ENCODE results near the gene MEOX1. TPM values are rescaled to one million over a fixed set of nuclear protein-coding genes. Genes with fewer than 3 reads are reported as not detected.

Gene MEOX1
- total and polyA plus RNA-seq, 7 donors, result 0.23 to 5.3 (median 2.9) TPM

DNA sequence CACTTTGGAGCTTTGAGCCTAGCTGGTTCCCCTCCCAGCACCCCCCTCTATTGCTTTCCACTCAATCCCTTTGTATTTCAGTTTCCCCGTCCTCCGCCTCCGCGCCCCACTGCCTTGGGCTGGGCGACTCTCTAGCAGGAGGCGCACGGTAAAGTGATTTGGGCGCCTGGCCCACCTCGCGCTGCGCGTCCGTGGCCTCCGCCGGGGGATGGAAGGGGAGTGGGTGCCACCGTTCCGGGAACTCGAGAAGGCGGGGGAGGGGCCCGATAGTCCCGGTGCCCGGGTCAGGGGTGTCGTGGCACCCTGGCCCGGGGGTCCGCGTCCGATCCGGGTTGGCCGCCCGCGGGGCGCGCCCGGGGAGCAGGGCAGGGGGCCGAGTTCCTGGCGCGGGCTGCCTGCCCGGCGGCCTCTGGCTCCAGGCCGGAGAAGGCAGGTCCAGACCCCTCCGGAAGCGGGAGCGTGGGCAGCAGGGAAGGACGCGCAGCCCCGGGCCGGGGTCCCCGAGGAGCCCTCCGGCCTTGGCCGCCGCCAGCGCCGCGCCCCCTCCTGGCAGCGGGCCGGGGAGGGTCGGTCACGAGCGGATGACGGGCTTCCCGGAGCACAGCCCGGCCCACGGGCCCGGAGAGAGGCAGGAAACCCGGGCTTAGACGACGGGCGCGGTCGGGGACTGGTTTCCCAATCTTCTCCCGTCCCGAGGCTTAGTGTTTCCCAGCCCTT lies 15.8 kb downstream of the MEOX1 start:
- peak overlapping the region; percentile 7 to 57 (median 46) for H3K4me3 ChIP-seq
- WGBS, 2 donors, result 4 to 7% methylated on average over 72 of the region's 72 CpGs
- DNase-seq, result peak; percentile 88

GRCh38 chr17:43645450-43645764 lies 16.3 kb downstream of the MEOX1 start:
- H3K4me3 ChIP-seq, result peak overlapping the region in 2 of 4 donors; percentile 52 to 57

More for the DNA sequence above, 15.8 kb downstream of the MEOX1 start:
- Histone ChIP-seq H3K36me3 (no peaks in the 10 kb centered on the region), H3K27ac (peak overlapping the region; percentile 60 to 84 (median 74)), H3K9me3 (no peaks in the 10 kb centered on the region), H3K27me3 (peaks cover 0 to 17% (median 8%) of the 10 kb centered on the region in 3 donors), H3K4me1 (peaks cover 0 to 13% (median 11%) of the 10 kb centered on the region in 4 donors)
- TF ChIP-seq POLR2A (IDR thresholded peaks at IDR 0.05), result no peak
- TF ChIP-seq POLR2AphosphoS5 (IDR thresholded peaks at IDR 0.05), result peak in 2 of 4 donors; percentile 18 to 52
- TF ChIP-seq EP300 (IDR thresholded peaks at IDR 0.05), result no peak
- TF ChIP-seq, protein P1, sequence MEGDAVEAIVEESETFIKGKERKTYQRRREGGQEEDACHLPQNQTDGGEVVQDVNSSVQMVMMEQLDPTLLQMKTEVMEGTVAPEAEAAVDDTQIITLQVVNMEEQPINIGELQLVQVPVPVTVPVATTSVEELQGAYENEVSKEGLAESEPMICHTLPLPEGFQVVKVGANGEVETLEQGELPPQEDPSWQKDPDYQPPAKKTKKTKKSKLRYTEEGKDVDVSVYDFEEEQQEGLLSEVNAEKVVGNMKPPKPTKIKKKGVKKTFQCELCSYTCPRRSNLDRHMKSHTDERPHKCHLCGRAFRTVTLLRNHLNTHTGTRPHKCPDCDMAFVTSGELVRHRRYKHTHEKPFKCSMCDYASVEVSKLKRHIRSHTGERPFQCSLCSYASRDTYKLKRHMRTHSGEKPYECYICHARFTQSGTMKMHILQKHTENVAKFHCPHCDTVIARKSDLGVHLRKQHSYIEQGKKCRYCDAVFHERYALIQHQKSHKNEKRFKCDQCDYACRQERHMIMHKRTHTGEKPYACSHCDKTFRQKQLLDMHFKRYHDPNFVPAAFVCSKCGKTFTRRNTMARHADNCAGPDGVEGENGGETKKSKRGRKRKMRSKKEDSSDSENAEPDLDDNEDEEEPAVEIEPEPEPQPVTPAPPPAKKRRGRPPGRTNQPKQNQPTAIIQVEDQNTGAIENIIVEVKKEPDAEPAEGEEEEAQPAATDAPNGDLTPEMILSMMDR (IDR thresholded peaks at IDR 0.05), result no peak
- intact Hi-C loops (cut with DNase I), result no loop called here

DNA sequence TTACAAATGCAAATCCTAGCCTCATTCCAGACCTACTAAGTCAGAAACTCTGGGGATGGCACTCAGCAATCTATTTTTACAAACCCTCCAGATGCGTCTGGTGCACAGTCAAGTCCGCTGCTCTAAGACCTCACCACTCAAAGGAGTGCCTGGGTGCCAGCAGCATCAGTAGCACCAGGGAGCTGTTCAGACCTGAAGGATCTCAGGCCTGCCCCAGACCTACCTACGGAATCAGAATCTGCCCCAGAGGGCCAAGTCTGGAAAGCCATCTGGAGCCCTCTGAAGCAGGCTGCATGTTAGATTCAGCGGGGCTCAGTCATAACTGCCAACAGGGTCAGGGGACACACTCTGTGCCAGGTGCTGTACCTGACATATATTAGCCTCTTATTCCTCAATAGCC lies 17.6 kb downstream of the MEOX1 start:
- DNase-seq, result no peak
- TF ChIP-seq POLR2A (IDR thresholded peaks at IDR 0.05) (no peak), EP300 (IDR thresholded peaks at IDR 0.05) (no peak), POLR2AphosphoS5 (IDR thresholded peaks at IDR 0.05) (no peak)
- TF ChIP-seq, protein P1 (IDR thresholded peaks at IDR 0.05), result no peak
- peaks cover 0 to 17% (median 8%) of the 10 kb centered on the region in 3 donors for H3K27me3 ChIP-seq
- H3K36me3 ChIP-seq, result no peaks in the 10 kb centered on the region
- peaks cover 0 to 13% (median 11%) of the 10 kb centered on the region in 4 donors for H3K4me1 ChIP-seq
- WGBS, 2 donors, result 69 to 91% methylated on average over 4 of the region's 4 CpGs
- no peak overlapping the region for H3K27ac ChIP-seq
- H3K4me3 ChIP-seq, result no peak overlapping the region
- H3K9me3 ChIP-seq, result no peaks in the 10 kb centered on the region
- intact Hi-C loops (cut with DNase I), result no loop called here

More at GRCh38 chr17:43645450-43645764, 16.3 kb downstream of the MEOX1 start:
- intact Hi-C loops (cut with DNase I), result no loop called here
- Histone ChIP-seq H3K27ac (peak overlapping the region; percentile 60 to 84 (median 74)), H3K36me3 (no peaks in the 10 kb centered on the region), H3K9me3 (no peaks in the 10 kb centered on the region), H3K4me1 (peaks cover 0 to 13% (median 11%) of the 10 kb centered on the region in 4 donors), H3K27me3 (peaks cover 0 to 17% (median 8%) of the 10 kb centered on the region in 3 donors)
- DNase-seq, result no peak
- TF ChIP-seq EP300 (IDR thresholded peaks at IDR 0.05), result no peak
- TF ChIP-seq, protein P1 (IDR thresholded peaks at IDR 0.05), result no peak
- no peak for TF ChIP-seq POLR2AphosphoS5 (IDR thresholded peaks at IDR 0.05)
- 86% methylated on average over 16 of the region's 16 CpGs for WGBS, 2 donors

GRCh38 chr17:43641416-43641815 lies 20.3 kb downstream of the MEOX1 start:
- no peak for DNase-seq
- intact Hi-C loops (cut with DNase I), result no loop called here
- no peaks in the 10 kb centered on the region for H3K36me3 ChIP-seq
- H3K4me3 ChIP-seq, result no peak overlapping the region
- H3K27ac ChIP-seq, result peak overlapping the region in 1 of 4 donors; percentile 4
- peaks cover 0 to 11% (median 10%) of the 10 kb centered on the region in 4 donors for H3K4me1 ChIP-seq
- no peaks in the 10 kb centered on the region for H3K9me3 ChIP-seq
- peaks cover 0 to 17% (median 8%) of the 10 kb centered on the region in 3 donors for H3K27me3 ChIP-seq
- no peak for TF ChIP-seq EP300 (IDR thresholded peaks at IDR 0.05)
- TF ChIP-seq, protein P1 (IDR thresholded peaks at IDR 0.05), result no peak
- WGBS, 2 donors, result 73 to 82% methylated on average over 7 of the region's 7 CpGs
